Spleen (tissue), 7 donors: ENCODE measurements around the gene EEF2K.

Source experiments
- POLR2A ChIP-seq, 3 donors: fragments of 450-650 bp; IDR thresholded peaks; one replicate each; pipeline ENCODE4 v1.5.1; 2017; ENCODE audit warnings: antibody characterized with exemption in 3 of 3, mild to moderate bottlenecking in 1 of 3
- TF ChIP-seq, protein P1 (sequence below), 11 experiments: fragments of 200-600 bp in 7 of 11; fragments of 450-650 bp in 4 of 11; sonication (generic) in 4 of 11; IDR thresholded peaks in 8 of 11; conservative IDR thresholded peaks in 3 of 11; 1 replicate in 7 of 11; 2 replicates in 4 of 11; pipeline versions ENCODE4 v1.4.0 to v1.8.0; 2016 to 2021; ENCODE audit warnings: antibody characterized with exemption in 11 of 11, inconsistent platforms in 4 of 11, mild to moderate bottlenecking in 1 of 11
- donor health status: DM: no; HTN: no; CAD: no; lungs with moderate emphysema.
- donor health status: DM: no; HTN: no; CAD: no.
- donor health status: DM: no; HTN: no; CAD: no.

DNA sequence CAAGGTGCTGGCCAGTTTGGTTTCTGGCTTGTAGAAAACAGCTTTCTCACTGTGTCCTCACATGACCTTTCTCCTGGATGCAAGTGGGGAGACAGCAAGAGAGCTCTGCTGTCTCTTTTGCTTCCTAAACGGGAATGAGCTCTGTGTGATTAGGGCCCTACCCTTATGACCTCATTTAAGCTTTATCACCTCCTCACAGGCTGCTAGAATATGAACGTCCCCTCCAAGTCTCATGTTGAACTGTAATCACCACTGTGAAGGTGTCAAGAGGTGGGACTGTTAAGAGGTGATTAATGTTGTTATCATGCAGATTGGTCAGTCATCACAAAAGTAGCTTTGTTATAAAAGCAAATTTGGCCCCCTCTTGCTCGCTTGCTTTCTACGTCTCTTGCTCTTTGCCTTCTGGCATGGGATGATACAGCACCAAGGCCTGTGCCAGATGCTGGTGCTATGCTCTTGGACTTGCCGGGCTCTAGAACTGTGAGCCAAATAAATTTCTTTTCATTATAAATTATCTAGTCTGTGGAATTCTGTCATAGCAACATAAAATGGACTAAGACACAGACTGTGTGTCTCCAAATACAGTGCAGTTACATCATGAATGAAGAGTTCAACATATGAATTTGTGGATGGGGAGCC is 76.3 kb downstream of the EEF2K start:
- TF ChIP-seq, protein P1, sequence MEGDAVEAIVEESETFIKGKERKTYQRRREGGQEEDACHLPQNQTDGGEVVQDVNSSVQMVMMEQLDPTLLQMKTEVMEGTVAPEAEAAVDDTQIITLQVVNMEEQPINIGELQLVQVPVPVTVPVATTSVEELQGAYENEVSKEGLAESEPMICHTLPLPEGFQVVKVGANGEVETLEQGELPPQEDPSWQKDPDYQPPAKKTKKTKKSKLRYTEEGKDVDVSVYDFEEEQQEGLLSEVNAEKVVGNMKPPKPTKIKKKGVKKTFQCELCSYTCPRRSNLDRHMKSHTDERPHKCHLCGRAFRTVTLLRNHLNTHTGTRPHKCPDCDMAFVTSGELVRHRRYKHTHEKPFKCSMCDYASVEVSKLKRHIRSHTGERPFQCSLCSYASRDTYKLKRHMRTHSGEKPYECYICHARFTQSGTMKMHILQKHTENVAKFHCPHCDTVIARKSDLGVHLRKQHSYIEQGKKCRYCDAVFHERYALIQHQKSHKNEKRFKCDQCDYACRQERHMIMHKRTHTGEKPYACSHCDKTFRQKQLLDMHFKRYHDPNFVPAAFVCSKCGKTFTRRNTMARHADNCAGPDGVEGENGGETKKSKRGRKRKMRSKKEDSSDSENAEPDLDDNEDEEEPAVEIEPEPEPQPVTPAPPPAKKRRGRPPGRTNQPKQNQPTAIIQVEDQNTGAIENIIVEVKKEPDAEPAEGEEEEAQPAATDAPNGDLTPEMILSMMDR (IDR thresholded peaks at IDR 0.05 in 8 of 11, conservative IDR thresholded peaks at IDR 0.05 in 3 of 11), result no peak
- no peak for TF ChIP-seq POLR2A (IDR thresholded peaks at IDR 0.05)
